ENCODE data around the gene RPS6KC1.
"Not testable (repeated sequence)": the region's sequence is repeated elsewhere in the genome, so short reads cannot be mapped to it uniquely, and the experiment has no call there.

The RPS6KC1 gene, protein sequence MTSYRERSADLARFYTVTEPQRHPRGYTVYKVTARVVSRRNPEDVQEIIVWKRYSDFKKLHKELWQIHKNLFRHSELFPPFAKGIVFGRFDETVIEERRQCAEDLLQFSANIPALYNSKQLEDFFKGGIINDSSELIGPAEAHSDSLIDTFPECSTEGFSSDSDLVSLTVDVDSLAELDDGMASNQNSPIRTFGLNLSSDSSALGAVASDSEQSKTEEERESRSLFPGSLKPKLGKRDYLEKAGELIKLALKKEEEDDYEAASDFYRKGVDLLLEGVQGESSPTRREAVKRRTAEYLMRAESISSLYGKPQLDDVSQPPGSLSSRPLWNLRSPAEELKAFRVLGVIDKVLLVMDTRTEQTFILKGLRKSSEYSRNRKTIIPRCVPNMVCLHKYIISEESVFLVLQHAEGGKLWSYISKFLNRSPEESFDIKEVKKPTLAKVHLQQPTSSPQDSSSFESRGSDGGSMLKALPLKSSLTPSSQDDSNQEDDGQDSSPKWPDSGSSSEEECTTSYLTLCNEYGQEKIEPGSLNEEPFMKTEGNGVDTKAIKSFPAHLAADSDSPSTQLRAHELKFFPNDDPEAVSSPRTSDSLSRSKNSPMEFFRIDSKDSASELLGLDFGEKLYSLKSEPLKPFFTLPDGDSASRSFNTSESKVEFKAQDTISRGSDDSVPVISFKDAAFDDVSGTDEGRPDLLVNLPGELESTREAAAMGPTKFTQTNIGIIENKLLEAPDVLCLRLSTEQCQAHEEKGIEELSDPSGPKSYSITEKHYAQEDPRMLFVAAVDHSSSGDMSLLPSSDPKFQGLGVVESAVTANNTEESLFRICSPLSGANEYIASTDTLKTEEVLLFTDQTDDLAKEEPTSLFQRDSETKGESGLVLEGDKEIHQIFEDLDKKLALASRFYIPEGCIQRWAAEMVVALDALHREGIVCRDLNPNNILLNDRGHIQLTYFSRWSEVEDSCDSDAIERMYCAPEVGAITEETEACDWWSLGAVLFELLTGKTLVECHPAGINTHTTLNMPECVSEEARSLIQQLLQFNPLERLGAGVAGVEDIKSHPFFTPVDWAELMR

DNA sequence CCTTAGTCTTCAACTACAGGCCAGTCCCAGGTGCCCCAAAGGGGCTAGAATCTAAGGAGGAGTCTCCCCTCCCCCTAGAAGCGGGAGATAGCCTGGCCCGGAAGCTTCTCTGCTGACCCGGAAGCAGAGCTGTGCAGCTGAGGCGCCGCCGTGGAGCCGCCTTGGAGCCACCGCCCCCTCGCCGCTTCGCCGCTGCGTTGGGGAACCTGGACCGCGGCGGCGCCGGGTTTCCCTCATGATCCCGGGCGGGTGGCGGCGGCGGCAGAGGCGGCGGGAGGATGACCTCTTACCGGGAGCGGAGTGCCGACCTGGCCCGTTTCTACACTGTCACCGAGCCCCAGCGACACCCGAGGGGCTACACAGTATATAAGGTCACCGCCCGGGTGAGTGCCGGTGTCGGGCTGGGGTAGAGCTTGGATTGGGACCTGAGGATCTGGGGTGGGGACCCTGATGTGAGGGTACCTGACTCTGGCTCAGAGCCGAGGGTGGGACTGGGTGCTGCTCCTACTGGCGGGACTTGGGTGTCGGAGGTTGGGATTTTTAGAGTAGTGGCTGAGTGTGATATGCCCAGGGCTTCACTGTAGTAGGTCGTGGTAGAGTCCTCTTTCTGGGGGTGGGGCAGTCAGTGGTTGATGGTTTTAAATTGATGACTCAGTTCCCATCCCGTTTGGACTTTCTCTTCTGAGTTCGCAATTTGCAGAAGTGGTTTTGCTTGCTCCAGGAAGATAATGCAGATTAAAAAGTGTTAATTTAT lies at the start of gene RPS6KC1:
Gene RPS6KC1 (plus strand): TSS at position 115 of the 754 bp plus-strand sequence. CDS start 164 bp downstream, at position 279.
- DNase-seq (ENCODE audit: low spot score), result peak; percentile 79

- no peak for DNase-seq (ENCODE audit: low spot score)
Observed at GRCh38 chr1:213003256-213003655, 47.8 kb upstream of the RPS6KC1 start.

DNA sequence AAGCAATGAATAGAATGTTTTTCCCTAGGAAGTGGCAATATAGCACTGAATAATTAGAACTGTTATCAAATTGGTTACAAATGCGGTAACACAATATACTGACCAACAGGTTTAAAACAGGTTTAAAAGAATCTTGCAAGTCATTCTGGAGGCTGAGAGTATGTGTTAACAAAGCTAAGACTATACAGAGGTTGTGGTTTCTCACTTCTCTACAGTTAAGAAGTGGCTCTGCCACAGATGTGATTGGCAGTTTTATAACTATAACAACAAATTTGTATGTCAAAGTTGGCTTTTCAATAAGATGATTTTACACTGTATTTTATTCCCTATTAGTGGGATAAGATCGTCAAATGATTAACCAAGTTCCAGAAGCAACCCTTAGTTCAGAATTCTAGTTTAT lies 42.5 kb upstream of the RPS6KC1 start:
- DNase-seq (ENCODE audit: low spot score), result no peak

DNA sequence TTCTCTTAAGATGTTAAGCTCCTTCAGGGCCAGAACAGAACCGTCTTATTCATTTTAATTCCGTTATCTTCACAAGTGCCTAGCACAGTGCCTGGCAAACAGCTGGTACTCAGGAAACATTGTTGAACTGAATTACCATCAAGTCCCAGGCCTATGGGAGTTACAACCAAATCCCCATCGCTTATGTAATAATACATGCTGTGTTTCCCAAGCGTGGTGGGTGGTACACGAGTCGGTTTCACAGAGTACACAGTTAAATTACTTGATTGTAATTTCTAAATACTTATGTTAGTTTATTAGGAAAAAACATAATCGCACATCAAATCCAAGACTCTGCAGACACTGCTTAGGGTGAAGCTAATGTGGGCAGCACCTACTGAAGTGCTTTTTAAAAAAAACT lies 36.4 kb upstream of the RPS6KC1 start:
- DNase-seq (ENCODE audit: low spot score), result peak; percentile 12

- peak; percentile 97 for DNase-seq (ENCODE audit: low spot score)
Observed at GRCh38 chr1:213015099-213016050, 35.7 kb upstream of the RPS6KC1 start, which contains the start of gene ANGEL2. Gene ANGEL2 (minus strand): TSS chr1:213015867. CDS start chr1:213015671, 196 bp downstream.

- no peak for DNase-seq (ENCODE audit: low spot score)
Observed at GRCh38 chr1:213017447-213018273, 33.4 kb upstream of the RPS6KC1 start.

- no peak for DNase-seq (ENCODE audit: low spot score)
Observed at GRCh38 chr1:213019450-213019849, 31.6 kb upstream of the RPS6KC1 start.

GRCh38 chr1:213020016-213020415 lies 31.0 kb upstream of the RPS6KC1 start:
- DNase-seq (ENCODE audit: low spot score), result no peak

DNA sequence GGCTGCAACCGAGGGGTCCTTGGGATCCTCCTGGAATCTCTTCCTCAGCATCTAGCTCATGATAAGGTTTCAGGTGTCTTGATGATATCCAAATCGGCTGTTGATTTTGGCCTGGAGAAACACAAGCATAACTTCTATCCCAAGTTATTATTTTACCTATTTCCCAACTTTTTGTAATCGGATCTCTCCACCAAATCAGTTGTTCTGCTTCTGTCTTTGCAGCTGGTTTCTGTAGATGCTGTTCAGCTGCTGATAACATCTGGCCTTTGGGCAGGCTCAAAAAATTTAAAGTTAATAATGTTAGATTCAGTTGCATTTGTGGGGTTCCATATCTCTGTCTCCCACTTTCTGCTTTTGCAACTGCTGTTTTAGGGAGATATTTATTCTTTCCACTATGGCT lies 24.0 kb upstream of the RPS6KC1 start:
- not testable (repeated sequence) for DNase-seq (ENCODE audit: low spot score)

- no peak for DNase-seq (ENCODE audit: low spot score)
Observed at GRCh38 chr1:213032651-213033050, 18.4 kb upstream of the RPS6KC1 start.

DNA sequence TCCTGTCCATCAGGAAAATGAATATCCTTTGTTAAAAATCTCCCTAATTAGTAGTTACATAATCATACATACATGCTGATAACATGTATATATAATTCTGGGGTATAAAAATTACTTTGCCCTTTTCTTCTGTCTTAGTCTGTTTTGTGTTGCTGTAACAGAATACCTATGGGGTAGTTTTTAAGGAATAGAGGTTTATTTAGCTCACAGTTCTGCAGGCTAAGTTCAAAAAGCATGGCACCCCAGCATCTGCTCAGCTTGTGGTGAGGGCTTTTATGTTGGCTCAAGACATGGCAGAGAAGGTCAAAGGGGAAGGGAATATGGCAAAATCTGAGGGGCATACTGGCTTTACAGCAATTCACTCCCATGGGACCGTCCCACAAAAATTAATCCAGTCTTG lies 16.3 kb upstream of the RPS6KC1 start:
- no peak for DNase-seq (ENCODE audit: low spot score)

DNA sequence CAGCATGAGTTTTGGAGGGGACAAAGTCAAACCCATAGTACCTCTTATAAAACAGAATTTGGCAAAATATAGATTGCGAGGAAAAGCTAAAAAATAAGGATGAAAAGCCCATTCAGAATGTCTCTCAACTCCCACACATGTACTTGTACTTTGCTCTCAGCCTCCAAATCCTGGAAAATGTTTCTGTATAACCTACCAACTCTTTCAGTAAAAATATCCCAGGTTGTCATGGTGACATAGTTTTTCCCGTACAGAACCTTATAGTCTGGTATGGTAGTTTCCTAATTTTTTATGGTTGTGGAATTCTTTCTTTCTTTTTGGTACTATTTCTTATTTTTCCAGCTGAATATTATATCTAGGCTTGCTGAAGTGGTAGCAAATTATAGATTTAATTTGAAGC lies 15.5 kb upstream of the RPS6KC1 start:
- no peak for DNase-seq (ENCODE audit: low spot score)

- DNase-seq (ENCODE audit: low spot score), result peak; percentile 7
Observed at GRCh38 chr1:213041443-213041842, 9.6 kb upstream of the RPS6KC1 start.

GRCh38 chr1:213045321-213046226 lies 5.5 kb upstream of the RPS6KC1 start:
- DNase-seq (ENCODE audit: low spot score), result not testable (repeated sequence)

DNA sequence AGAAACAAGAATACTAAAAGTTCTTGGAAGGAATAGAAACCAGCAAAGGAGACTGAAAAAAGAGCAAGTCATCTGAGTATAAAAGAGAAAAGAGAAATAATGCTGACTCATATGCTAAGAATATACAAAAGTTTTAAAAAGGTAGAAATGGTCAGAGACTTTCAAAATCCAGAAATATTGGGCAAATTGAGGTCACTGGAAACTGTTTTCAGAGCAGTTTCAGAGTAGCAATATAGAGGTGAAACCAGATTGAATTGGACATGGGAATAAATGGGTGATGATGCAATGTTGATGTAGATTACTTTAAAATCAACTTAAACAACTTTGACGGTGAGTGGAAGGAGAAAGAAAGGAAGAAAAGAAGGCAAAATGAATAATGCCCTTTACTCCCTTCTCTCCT lies 1.8 kb upstream of the RPS6KC1 start:
- no peak for DNase-seq (ENCODE audit: low spot score)

- DNase-seq (ENCODE audit: low spot score), result no peak
Observed at GRCh38 chr1:213050745-213051126, 305 bp upstream of the RPS6KC1 start.

- DNase-seq (ENCODE audit: low spot score), result no peak
Observed at GRCh38 chr1:213051881-213052202, 801 bp downstream of the RPS6KC1 start.

GRCh38 chr1:213053455-213053854 lies 2.4 kb downstream of the RPS6KC1 start:
- DNase-seq (ENCODE audit: low spot score), result no peak

DNA sequence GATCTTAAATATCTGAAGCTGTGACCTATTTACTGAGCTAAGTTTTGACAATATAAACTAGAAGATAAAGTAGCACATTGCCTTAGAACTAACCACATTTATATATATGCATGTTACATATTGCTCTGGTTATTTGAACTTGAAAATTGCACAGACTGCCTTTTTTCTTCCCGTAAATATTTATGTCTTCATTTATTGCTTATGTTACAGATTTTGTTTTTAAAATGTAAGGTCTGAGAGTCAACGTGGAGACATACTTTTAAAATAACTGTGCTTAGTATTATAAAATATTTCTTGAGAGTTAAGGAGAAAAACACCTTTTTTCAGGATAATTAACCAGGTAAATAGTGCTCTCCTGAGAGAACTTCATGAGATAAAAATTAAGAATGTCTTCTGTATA lies 3.1 kb downstream of the RPS6KC1 start:
- DNase-seq (ENCODE audit: low spot score), result no peak
